Measurements from ENCODE around the gene TTC3.
"Not testable (repeated sequence)": the region's sequence is repeated elsewhere in the genome, so short reads cannot be mapped to it uniquely, and the experiment has no call there.

The TTC3 gene

DNA sequence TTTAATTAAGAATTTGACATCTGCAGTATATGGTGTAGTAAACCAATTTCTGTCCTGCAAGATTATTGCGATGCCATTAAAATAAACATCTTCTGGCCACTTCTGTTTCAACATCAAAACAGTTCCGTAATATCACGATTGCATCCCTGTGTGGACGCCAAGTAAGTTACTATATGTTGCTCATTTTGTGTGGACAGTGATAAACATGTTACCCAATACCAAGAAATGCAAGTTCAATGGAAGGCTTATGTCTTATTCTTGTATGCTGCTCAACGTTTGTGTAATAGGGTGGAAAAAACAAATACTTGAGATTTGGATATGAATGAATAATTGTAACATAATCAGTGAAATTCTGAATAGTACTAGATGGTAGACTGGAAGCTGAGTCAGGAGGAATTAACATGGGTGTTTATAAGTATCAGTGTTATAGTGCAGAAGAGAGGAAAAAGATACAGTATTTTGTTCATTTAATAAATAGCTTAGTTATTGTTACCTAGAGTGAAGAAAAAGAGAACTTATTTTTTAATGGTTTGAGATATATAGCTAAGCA lies 15.2 kb downstream of the TTC3 start:
- Histone ChIP-seq H3K27me3 (no peaks in the 10 kb centered on the region), H3K4me3 (ENCODE audit: low read depth, low read length) (no peak overlapping the region), H3K9me3 (no peaks in the 10 kb centered on the region), H3K4me1 (no peaks in the 10 kb centered on the region; the same call in 1 of the 2 replicates), H3K36me3 (peaks cover 16% of the 10 kb centered on the region)
- TF ChIP-seq, protein P1, sequence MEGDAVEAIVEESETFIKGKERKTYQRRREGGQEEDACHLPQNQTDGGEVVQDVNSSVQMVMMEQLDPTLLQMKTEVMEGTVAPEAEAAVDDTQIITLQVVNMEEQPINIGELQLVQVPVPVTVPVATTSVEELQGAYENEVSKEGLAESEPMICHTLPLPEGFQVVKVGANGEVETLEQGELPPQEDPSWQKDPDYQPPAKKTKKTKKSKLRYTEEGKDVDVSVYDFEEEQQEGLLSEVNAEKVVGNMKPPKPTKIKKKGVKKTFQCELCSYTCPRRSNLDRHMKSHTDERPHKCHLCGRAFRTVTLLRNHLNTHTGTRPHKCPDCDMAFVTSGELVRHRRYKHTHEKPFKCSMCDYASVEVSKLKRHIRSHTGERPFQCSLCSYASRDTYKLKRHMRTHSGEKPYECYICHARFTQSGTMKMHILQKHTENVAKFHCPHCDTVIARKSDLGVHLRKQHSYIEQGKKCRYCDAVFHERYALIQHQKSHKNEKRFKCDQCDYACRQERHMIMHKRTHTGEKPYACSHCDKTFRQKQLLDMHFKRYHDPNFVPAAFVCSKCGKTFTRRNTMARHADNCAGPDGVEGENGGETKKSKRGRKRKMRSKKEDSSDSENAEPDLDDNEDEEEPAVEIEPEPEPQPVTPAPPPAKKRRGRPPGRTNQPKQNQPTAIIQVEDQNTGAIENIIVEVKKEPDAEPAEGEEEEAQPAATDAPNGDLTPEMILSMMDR (IDR thresholded peaks at IDR 0.05; ENCODE audit: low read depth, low read length): no peak
- no peak for DNase-seq

DNA sequence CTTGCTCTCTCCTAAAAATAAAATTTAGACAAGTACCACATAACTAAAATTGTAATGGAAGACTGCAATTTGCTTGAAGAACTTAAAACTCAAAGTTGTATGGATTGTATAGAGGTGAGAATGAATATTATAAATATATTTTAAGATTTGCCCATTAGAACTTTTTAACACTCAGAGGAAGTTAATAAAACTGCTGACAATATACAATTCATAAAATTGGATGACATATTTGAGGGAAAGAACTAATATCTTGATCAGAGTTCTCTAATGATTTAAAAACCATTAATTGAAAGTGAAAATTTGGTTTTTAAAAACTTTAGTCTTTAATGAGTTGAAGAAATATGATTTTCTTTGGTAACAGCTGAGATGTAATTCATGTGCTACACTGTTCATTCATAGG lies 20.9 kb downstream of the TTC3 start:
- H3K4me3 ChIP-seq (ENCODE audit: low read depth, low read length): no peak overlapping the region
- H3K9me3 ChIP-seq: no peaks in the 10 kb centered on the region
- H3K36me3 ChIP-seq: peaks cover 22% of the 10 kb centered on the region
- no peaks in the 10 kb centered on the region for H3K27me3 ChIP-seq
- TF ChIP-seq, protein P1 (IDR thresholded peaks at IDR 0.05; ENCODE audit: low read depth, low read length): no peak
- DNase-seq: no peak
- no peaks in the 10 kb centered on the region for H3K4me1 ChIP-seq

DNA sequence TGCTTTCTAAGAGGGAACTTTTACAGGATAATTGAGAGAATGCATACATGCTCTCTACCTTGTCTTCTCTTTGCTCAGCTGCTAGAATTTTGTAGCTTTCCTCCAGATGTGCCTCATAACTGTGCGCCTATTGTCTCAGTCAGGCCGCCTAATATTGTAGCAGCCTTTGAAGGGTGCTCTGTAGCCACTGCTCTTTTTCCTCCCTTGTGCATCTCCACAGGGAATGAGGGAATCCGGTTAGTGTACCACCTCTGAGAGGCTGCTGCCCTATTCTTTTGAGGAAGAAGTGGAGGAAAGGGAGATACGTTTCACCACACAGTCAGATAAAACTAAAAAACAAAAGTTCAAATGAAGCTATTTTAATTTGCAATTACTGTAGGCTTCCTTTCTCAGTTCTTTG lies 22.8 kb downstream of the TTC3 start:
- DNase-seq: no peak
- no peak overlapping the region for H3K4me3 ChIP-seq (ENCODE audit: low read depth, low read length)
- peaks cover 12% of the 10 kb centered on the region for H3K36me3 ChIP-seq
- H3K9me3 ChIP-seq: no peaks in the 10 kb centered on the region
- H3K4me1 ChIP-seq: no peaks in the 10 kb centered on the region
- TF ChIP-seq, protein P1 (IDR thresholded peaks at IDR 0.05; ENCODE audit: low read depth, low read length): no peak
- H3K27me3 ChIP-seq: no peaks in the 10 kb centered on the region

DNA sequence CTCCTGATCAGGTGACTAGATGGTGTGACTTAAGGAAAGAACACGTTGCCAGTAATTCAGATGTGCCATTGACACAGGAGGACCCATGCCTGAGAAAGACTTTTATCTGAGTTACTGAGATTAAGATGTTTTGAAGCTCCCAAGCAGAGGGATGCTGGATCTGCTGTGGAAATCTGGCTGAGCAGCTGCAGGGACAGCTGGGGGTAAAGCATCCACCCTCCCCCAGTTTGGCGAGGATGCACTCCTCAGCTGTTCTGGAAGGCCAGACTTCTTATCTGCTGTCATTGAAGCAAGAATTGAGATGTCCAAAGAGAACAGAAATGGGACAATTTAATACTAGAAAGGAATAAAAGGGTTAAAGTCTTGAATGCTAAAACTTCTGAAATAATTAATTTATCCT lies 25.7 kb downstream of the TTC3 start:
- H3K27me3 ChIP-seq: no peaks in the 10 kb centered on the region
- H3K36me3 ChIP-seq: peaks cover 11% of the 10 kb centered on the region
- no peak for DNase-seq

DNA sequence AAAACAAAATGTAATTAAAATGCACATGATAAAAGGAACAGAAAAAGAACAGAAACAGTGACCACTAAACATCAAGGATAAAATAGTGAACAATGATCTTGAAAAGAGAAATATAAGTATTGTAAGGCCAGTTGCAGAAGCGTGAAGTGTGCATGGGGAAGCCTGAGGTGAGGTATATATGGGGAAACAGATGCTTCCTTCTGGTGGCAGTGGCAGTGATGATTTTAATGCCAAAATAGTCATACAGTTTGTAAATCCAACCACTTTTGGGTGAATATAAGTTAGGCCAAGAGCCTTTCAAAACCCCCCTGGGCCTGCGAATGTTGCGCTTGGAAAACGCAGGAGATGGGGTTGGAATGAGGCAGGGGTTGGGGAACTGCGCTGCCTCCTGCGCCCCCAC lies 27.3 kb downstream of the TTC3 start:
- Histone ChIP-seq H3K36me3 (peaks cover 11% of the 10 kb centered on the region), H3K4me1 (no peaks in the 10 kb centered on the region), H3K4me3 (ENCODE audit: low read depth, low read length) (no peak overlapping the region), H3K9me3 (no peaks in the 10 kb centered on the region), H3K27me3 (no peaks in the 10 kb centered on the region)
- TF ChIP-seq, protein P1 (IDR thresholded peaks at IDR 0.05; ENCODE audit: low read depth, low read length): no peak
- DNase-seq: no peak

More for the DNA sequence above, 25.7 kb downstream of the TTC3 start:
- Histone ChIP-seq H3K4me1 (no peaks in the 10 kb centered on the region), H3K4me3 (ENCODE audit: low read depth, low read length) (no peak overlapping the region), H3K9me3 (no peaks in the 10 kb centered on the region)
- TF ChIP-seq, protein P1 (IDR thresholded peaks at IDR 0.05; ENCODE audit: low read depth, low read length): no peak

DNA sequence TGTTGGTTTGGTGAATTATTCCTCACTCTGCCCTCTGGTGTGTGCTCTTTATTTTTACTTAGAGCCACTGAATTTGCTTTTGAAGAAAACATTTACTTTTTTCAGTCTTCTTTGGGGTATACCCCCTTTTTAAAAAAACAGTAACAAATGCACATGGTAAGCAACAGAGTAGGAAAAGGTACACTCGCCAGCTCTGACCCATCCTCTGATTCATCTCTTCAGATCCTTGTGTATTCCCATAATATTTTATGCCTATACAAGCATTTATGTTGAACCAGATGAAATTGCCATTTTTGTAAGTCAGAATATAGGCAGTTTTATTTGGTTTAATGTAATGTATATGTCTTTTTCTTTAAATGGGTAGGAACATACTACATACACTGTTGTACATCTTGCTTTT lies 28.3 kb downstream of the TTC3 start:
- Histone ChIP-seq H3K4me3 (ENCODE audit: low read depth, low read length) (no peak overlapping the region), H3K36me3 (peaks cover 11% of the 10 kb centered on the region), H3K4me1 (no peaks in the 10 kb centered on the region), H3K27me3 (no peaks in the 10 kb centered on the region), H3K9me3 (no peaks in the 10 kb centered on the region)
- TF ChIP-seq, protein P1 (IDR thresholded peaks at IDR 0.05; ENCODE audit: low read depth, low read length): no peak
- no peak for DNase-seq

DNA sequence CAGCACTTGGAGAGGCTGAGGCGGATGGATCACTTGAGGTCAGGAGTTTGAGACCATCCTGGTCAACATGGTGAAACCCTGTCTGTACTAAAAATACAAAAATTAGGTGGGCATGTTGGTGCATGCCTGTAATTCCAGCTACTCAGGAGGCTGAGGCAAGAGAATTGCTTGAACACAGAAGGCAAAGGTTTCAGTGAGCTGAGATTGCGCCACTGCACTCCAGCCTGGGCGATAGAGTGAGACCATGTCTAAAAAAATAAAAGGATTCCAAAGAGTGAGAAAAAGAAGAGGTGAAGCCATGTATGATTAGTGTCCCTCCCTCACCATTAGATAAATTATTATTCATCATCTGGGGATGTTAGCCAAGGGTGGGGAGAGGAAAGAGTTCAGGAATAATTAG lies 29.7 kb downstream of the TTC3 start:
- DNase-seq; H3K4me3 ChIP-seq (ENCODE audit: low read depth, low read length); H3K27me3 ChIP-seq; H3K4me1 ChIP-seq; H3K9me3 ChIP-seq: not testable (repeated sequence)
- H3K36me3 ChIP-seq: peaks cover 11% of the 10 kb centered on the region

All from BE2C (cell line).